T1000 (cell line): Measurements from ENCODE around the gene KRTAP9-1.
"Not testable (repeated sequence)": the region's sequence is repeated elsewhere in the genome, so short reads cannot be mapped to it uniquely, and the experiment has no call there.

ENCODE experiments used
- DNase-seq: peaks from one replicate; lab custom pipeline; 2025; ENCODE audit warnings: mixed read lengths; lab: John Stamatoyannopoulos, UW

Gene KRTAP9-1

GRCh38 chr17:41189837-41190318 lies at the start of gene KRTAP9-1:
KRTAP9-1 (plus strand) TSS chr17:41189887; CDS start chr17:41189887, 0 bp downstream.
- not testable (repeated sequence) for DNase-seq

DNA sequence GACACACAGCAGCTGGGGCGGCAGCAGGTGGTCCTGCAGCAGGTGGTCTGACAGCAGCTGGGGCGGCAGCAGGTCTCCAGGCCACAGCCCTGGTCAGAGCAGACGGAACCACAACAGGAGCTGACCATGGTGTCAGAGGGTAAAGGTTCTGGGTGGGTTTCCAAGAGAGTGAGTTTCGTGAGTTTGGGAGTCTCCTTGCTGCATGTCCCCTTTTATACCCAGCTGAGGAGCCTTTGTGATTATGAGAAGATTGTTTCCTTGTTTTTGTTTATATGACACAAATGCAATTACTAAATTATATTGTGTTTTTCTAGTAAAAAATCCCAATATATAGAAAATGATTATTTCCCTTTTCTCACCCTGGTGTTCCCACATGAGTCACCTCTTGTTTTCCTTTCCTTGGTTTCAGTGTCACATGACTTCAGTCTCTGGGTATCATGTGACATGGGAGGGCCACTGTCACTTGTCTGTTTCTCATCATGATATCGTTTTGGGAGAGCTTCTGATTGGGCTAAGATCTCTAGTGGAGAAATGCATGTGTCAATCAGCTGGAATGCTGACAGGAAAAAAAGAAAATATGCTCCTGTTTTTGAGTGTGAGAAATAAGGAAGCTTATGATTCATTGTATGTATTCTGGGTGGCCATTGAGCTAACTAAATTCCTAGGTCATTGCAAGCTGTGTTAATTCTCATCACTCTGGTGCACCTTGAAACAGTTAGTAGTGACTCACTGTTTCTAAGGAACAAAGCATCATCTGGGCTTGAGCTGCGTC lies 49.1 kb upstream of the KRTAP9-1 start, which contains the start of gene KRTAP4-6:
TSS of gene KRTAP4-6 (minus strand) at position 185 of the 772 bp plus-strand sequence. CDS start at position 128, 57 bp downstream.
- DNase-seq, result no peak

DNA sequence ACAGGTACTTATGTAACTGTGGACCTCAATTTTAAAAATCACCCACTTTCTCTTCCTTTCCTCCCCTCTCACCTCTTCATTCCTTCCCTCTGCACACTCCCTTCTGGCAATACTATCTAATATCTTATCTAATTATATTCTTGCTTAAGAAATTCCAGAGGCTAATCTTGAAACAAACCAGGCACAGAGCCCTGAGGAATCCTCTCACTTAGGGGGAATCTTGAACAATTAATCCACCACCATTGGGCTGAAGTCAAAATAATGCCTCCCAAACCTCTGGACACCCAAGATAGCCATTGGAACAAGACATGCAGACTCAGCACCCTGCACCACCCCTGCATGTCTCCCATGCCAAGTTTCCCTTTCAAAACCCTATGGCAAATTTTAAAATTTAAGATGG lies 48.3 kb upstream of the KRTAP9-1 start:
- DNase-seq, result no peak

GRCh38 chr17:41144846-41145245 lies 44.8 kb upstream of the KRTAP9-1 start:
- no peak for DNase-seq

DNA sequence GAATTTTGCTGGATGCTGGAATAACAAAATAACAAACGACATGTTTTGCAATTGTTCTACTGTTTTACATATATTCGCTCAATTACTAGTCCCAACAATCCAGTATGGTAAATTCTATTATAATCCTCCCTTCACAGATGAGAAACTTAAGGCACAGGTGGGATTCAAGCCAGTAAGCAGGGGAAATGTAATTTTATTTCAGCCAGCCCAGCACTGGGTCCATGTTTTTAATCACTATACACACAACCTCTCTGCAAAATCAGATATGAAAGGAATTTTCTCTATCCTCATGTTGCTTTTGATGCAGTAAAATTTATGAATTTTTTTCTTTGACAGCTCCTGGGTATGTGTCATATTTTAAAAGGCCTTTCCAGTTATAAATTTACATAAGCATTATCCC lies 44.4 kb upstream of the KRTAP9-1 start:
- DNase-seq, result no peak

- no peak for DNase-seq
These were observed 42.0 kb upstream of the KRTAP9-1 start for GRCh38 chr17:41147531-41148204.

- DNase-seq, result not testable (repeated sequence)
These were observed 40.6 kb upstream of the KRTAP9-1 start for GRCh38 chr17:41148971-41149651.

DNA sequence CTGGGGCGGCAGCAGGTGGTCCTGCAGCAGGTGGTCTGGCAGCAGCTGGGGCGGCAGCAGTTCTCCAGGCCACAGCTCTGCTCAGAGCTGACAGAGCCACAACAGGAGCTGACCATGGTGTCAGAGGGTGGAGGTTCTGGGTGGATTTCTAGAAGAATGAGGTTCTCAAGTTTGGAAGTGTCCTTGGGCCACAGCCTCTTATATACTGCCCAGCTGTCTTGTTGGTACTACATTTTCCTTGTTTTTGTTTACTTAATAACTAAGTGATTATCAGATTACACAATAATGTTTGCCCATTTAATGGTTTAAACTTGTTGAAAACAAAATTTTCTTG lies 40.1 kb upstream of the KRTAP9-1 start, which contains the start of gene KRTAP4-5:
TSS of gene KRTAP4-5 (minus strand) at position 174 of the 334 bp plus-strand sequence. CDS start at position 116, 58 bp downstream.
- no peak for DNase-seq

DNA sequence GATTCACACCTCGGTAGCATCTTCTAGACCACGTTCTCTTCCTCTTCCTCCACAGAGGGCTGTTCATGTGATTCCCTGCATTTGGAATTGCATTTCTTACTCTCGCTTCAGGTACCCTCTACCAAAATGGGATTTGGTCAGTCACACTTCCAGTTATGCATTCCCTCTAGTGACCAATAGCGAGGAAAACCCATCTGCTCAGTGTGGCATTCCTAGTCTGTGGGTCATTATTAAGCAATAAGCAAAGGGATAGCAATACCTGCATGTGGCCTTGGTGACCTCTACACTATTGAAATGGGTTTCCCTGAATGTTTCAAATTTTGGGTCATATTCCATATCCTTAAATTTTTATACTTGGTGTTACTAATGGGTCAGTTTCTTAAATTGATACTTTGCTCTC lies 39.7 kb upstream of the KRTAP9-1 start:
- no peak for DNase-seq

DNA sequence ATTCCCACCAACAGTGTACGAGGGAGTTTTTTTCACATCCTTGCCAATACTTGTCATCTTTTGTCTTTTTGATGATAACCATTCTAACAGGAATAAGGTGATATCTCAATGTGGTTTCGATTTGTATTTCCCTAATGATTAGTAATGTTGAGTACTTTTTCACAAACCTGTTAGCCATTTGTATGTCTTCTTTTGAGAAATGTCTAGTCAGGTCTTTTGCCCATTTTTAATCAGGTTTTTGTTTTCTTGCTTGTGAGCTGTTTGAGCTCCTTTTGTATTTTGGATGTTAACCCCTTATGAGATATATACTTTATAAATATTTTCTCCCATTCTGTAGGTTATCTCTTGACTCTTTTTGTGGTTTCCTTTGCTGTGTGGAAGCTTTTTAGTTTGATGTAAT lies 38.2 kb upstream of the KRTAP9-1 start:
- DNase-seq, result no peak

GRCh38 chr17:41153856-41154255 lies 35.8 kb upstream of the KRTAP9-1 start:
- no peak for DNase-seq

DNA sequence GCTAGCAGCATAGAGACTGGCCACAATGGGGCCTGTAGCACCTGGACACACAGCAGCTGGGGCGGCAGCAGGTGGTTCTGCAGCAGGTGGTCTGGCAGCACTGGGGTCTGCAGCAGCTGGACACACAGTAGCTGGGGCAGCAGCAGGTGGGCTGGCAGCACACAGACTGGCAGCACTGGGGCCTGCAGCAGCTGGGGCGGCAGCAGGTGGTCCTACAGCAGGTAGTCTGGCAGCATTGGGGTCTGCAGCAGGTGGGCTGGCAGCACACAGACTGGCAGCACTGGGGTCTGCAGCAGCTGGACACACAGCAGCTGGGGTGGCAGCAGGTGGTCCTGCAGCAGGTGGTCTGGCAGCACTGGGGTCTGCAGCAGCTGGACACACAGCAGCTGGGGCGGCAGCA lies 29.5 kb upstream of the KRTAP9-1 start:
- DNase-seq, result not testable (repeated sequence)

DNA sequence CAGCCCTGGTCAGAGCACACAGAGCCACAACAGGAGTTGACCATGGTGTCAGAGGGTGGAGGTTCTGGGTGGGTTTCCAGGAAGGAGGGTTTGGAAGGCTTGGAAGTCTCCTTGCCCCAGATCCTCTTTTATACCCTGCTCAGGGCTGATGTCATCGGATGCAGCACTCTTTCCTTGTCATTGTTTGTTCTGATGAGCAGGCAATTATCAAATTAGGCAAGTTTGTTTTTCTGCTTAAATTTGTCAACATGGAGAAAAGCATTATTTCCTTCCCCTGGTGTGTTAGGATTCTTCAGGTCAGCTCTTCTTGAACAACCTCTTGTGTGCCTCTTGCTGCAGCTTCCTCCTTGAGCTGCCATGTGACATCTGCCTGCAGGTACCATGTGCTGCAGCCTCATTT lies 29.0 kb upstream of the KRTAP9-1 start, which contains the start of gene KRTAP4-4:
TSS of gene KRTAP4-4 (minus strand) at position 101 of the 400 bp plus-strand sequence. CDS start at position 44, 57 bp downstream.
- no peak for DNase-seq

DNA sequence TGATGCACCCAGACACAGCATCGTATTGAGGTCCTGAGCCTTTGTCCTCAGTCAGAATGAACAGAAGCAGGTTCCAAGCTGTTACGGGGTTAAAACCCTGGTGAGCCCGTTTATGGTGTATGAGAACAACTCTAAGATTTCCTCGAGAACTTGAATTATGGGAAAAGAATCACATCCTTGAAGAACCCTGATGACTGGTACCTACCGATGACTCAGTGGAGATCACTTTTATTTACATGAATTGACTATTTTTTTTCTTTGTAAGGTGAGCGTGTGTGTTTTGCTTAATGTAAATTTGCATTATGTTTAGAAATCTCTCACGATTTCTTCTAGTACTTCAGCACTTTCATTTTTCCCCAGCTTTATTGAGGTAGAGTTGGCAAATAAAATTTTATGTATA lies 25.9 kb upstream of the KRTAP9-1 start:
- DNase-seq, result no peak

GRCh38 chr17:41167561-41167960 lies 22.1 kb upstream of the KRTAP9-1 start:
- DNase-seq, result no peak

GRCh38 chr17:41168121-41168520 lies 21.6 kb upstream of the KRTAP9-1 start, which contains the start of gene KRTAP4-3:
KRTAP4-3 (minus strand) TSS chr17:41168221; CDS start chr17:41168172, 49 bp downstream.
- no peak for DNase-seq

GRCh38 chr17:41171886-41172285 lies 17.8 kb upstream of the KRTAP9-1 start:
- DNase-seq, result no peak

- no peak for DNase-seq
These were observed 12.8 kb upstream of the KRTAP9-1 start for GRCh38 chr17:41176744-41177387.

DNA sequence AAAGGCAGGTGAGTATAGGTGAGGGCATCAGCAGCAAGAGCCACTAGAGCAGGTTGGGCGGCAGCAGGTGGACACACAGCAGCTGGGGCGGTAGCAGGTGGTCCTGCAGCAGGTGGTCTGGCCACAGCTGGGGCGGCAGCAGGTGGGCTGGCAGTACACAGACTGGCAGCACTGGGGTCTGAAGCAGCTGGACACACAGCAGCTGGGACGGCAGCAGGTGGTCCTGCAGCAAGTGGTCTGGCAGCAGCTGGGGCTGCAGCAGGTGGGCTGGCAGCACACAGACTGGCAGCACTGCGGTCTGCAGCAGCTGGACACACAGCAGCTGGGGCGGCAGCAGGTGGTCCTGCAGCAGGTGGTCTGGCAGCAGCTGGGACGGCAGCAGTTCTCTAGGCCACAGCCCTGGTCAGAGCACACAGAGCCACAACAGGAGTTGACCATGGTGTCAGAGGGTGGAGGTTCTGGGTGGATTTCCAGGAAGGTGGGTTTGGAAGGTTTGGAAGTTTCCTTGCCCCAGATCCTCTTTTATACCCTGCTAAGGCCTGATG lies 11.9 kb upstream of the KRTAP9-1 start, which contains the start of gene KRTAP4-2:
TSS of gene KRTAP4-2 (minus strand) at position 495 of the 545 bp plus-strand sequence. CDS start at position 438, 57 bp downstream.
- no peak for DNase-seq

GRCh38 chr17:41178341-41178740 lies 11.3 kb upstream of the KRTAP9-1 start:
- DNase-seq, result no peak
